ENCODE data around the gene PPID. TPM values are rescaled to one million over a fixed set of nuclear protein-coding genes. Genes with fewer than 3 reads are reported as not detected.

PPID gene
- total and polyA plus RNA-seq, 2 of the 13 experiments (the other 11 are each of a cell fraction or from before 2014, with no cell fraction given) = 15.4 to 63.4 TPM

GRCh38 chr4:158768555-158769174 is 45.5 kb upstream of the PPID start, which contains the start of gene FNIP2 (continued):
- TF ChIP-seq ZXDC (CRISPR knock-in tag; IDR thresholded peaks at IDR 0.05) (no peak), MTA3 (CRISPR knock-in tag; IDR thresholded peaks at IDR 0.05) (no peak), SP5 (CRISPR knock-in tag; IDR thresholded peaks at IDR 0.05; ENCODE audit: borderline replicate concordance, low read depth) (0 out of 2 replicates have a peak, but pooled peaks have one; percentile 18), ZNF607 (CRISPR knock-in tag; IDR thresholded peaks at IDR 0.05; ENCODE audit: borderline replicate concordance) (peak; percentile 67), SMC3 (IDR thresholded peaks at IDR 0.05; ENCODE audit: low read length) (no peak), KLF6 (CRISPR knock-in tag; IDR thresholded peaks at IDR 0.05) (no peak), ZNF451 (CRISPR knock-in tag; IDR thresholded peaks at IDR 0.05) (no peak; the same call in 1 of the 2 replicates), HMGXB4 (CRISPR knock-in tag; IDR thresholded peaks at IDR 0.05; ENCODE audit: borderline replicate concordance in 1 of 2, low read depth in 1 of 2) (peak; percentile 35 to 55; a peak in 2 of 4 replicates), THAP7 (CRISPR knock-in tag; IDR thresholded peaks at IDR 0.05) (no peak; the same call in 1 of the 2 replicates), SALL2 (CRISPR knock-in tag; IDR thresholded peaks at IDR 0.05) (peak; percentile 39; the same call in 1 of the 2 replicates), LCORL (IDR thresholded peaks at IDR 0.05) (no peak), LCORL (CRISPR knock-in tag; IDR thresholded peaks at IDR 0.05) (no peak), ONECUT2 (CRISPR knock-in tag; IDR thresholded peaks at IDR 0.05) (no peak), MTERF4 (CRISPR knock-in tag; IDR thresholded peaks at IDR 0.05) (no peak), BHLHE40 (IDR thresholded peaks at IDR 0.05; ENCODE audit: low read length) (no peak), ETV5 (CRISPR knock-in tag; IDR thresholded peaks at IDR 0.05; ENCODE audit: borderline replicate concordance) (no peak)
- TF ChIP-seq, protein P1, sequence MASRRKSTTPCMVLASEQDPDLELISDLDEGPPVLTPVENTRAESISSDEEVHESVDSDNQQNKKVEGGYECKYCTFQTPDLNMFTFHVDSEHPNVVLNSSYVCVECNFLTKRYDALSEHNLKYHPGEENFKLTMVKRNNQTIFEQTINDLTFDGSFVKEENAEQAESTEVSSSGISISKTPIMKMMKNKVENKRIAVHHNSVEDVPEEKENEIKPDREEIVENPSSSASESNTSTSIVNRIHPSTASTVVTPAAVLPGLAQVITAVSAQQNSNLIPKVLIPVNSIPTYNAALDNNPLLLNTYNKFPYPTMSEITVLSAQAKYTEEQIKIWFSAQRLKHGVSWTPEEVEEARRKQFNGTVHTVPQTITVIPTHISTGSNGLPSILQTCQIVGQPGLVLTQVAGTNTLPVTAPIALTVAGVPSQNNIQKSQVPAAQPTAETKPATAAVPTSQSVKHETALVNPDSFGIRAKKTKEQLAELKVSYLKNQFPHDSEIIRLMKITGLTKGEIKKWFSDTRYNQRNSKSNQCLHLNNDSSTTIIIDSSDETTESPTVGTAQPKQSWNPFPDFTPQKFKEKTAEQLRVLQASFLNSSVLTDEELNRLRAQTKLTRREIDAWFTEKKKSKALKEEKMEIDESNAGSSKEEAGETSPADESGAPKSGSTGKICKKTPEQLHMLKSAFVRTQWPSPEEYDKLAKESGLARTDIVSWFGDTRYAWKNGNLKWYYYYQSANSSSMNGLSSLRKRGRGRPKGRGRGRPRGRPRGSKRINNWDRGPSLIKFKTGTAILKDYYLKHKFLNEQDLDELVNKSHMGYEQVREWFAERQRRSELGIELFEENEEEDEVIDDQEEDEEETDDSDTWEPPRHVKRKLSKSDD (CRISPR knock-in tag; IDR thresholded peaks at IDR 0.05; ENCODE audit: low read depth) = peak; percentile 28; the same call in 1 of the 2 replicates
- TF ChIP-seq, protein P2, sequence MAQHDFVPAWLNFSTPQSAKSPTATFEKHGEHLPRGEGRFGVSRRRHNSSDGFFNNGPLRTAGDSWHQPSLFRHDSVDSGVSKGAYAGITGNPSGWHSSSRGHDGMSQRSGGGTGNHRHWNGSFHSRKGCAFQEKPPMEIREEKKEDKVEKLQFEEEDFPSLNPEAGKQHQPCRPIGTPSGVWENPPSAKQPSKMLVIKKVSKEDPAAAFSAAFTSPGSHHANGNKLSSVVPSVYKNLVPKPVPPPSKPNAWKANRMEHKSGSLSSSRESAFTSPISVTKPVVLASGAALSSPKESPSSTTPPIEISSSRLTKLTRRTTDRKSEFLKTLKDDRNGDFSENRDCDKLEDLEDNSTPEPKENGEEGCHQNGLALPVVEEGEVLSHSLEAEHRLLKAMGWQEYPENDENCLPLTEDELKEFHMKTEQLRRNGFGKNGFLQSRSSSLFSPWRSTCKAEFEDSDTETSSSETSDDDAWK (CRISPR knock-in tag; IDR thresholded peaks at IDR 0.05) = no peak

All from HepG2 (cell line).